Measurements from ENCODE around the gene ARHGDIG.
"Not testable (repeated sequence)": the region's sequence is repeated elsewhere in the genome, so short reads cannot be mapped to it uniquely, and the experiment has no call there.

Gene ARHGDIG

DNA sequence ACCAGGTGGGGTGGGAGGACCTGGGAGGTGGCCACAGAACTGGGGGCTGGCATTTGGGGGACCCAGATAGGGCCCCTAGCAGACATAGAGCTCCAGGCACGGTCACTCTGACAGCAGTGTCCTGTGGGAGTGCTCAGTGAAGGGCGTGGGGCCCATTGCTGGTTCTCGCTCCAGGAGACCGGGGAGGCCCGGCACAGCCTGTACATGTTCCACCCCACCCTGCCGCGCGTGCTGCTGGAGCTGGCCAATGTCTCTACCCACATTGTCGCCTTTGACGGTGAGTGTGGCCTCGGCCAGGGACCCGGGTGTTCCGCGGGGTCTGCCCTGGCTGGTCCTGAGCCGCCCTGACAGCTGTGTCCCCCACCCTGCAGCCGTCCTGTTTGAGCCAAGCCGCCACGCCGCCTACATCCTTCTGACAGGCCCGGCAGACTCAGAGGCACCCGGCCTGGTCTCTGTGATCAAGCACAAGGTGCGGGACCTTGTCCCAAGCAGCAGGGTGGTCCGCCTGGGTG is 15.9 kb upstream of the ARHGDIG start:
- no peak for DNase-seq

GRCh38 chr16:265002-265529 is 15.3 kb upstream of the ARHGDIG start:
- DNase-seq, result no peak

DNA sequence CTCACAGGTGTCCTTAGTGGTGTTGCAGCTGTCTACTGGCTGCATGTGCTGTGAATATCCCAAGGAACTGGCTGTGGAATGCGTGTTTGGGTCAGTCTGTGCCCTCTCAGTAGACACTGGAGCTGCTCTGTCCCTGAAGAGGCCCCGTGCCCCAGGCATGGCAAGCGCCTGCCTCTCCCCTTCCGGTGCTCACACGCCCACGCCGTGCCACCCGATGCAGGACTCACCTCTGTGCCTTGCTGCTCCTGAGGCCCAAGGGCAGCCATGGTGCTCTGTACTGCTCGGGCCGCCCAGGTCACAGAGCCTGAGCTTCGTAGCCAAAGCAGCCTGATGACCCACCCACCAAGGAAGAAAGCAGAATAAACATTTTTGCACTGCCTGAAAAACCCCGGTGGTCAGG is 14.7 kb upstream of the ARHGDIG start:
- DNase-seq, result no peak

- DNase-seq, result no peak
These were observed 13.9 kb upstream of the ARHGDIG start for GRCh38 chr16:266258-267164.

- DNase-seq, result not testable (repeated sequence)
These were observed 12.8 kb upstream of the ARHGDIG start for GRCh38 chr16:267562-267961.

GRCh38 chr16:268141-269053 is 12.0 kb upstream of the ARHGDIG start:
- no peak for DNase-seq

- no peak for DNase-seq
These were observed 11.2 kb upstream of the ARHGDIG start for GRCh38 chr16:269061-269796.

DNA sequence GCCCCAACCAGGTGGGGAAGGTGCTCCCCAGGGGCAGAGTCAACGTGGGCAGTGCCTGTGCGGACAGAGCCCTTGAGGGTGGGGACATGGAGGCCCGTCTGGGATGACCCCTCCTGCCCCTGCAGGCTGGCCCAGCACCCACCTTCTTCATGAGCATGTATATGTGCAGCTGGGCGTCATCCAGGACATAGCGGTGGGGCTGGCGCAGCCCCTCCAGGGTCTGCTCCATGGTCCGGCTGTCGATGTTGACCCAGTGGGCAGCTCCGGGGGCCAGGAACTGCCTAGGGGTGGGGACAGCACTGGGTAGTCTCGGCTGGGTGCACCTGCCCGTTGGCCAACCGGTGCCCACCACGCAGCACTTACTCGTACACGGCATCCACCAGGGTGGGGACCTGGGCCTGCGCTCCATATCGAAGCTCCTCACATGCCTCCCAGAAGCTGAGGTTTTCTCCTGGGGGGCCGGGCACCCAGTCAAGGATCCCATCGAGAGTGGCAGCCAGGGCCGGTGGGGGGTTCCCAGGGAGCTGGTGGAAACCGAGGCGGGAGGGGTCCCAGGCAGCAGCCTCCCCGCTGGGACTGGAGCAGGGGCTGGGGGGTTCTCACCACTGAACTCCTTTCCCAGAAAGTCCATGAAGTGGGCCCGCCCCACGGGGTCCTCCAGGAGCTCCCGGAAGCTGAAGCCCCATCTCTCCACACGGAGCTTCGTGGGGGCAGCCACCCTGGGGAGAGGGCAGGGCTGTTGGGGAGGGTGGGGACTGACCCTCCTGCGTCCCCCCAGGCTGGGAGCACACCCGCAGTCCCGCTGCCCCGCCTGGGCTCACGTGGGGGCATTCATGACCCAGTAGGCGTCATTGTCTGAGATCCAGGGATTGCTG is 9.8 kb upstream of the ARHGDIG start:
- DNase-seq, result no peak

DNA sequence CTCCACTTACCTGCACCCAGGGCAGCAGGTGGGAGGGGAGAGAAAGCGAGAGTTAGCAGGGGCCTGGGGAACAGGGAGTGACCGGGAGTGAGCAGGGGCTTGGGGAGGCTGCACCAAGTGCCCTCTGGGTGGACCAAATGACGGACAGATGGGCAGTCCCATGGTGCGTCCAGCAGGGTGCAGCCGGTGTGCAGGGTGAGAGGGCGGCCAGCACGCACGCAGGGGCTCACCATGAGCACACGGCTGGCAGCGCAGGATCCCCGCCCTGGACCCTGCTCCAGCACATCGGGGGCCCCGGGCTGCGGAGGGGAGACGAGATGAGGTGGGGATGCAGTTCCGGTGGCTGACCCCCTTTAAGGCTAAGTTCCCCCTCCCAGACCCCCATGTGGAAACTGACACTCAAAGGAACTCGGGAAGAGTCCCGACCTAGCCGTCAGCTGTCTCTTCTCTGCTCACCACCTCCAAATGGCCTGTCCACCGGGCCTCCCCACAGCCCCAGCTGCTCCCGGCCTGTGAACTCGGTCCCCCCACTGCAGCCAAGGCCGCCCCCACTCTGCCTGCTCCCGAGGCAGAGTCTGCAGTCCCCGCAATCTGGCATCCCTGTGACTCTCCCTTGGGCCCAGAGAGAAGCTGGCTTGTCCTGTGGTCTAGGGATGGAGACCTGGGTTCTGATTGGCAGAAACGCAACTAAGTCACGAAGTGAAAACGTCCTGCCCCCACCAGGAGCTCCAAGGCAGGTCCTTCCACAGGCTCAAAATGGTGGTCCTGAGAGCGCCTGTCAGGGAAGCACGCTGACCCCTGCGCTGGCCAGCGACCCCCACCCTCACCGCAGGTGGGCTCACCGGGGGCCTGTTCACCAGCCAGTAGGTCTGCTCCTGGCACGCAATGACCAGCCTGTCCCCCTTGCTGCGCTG is 7.5 kb upstream of the ARHGDIG start:
- DNase-seq, result no peak

DNA sequence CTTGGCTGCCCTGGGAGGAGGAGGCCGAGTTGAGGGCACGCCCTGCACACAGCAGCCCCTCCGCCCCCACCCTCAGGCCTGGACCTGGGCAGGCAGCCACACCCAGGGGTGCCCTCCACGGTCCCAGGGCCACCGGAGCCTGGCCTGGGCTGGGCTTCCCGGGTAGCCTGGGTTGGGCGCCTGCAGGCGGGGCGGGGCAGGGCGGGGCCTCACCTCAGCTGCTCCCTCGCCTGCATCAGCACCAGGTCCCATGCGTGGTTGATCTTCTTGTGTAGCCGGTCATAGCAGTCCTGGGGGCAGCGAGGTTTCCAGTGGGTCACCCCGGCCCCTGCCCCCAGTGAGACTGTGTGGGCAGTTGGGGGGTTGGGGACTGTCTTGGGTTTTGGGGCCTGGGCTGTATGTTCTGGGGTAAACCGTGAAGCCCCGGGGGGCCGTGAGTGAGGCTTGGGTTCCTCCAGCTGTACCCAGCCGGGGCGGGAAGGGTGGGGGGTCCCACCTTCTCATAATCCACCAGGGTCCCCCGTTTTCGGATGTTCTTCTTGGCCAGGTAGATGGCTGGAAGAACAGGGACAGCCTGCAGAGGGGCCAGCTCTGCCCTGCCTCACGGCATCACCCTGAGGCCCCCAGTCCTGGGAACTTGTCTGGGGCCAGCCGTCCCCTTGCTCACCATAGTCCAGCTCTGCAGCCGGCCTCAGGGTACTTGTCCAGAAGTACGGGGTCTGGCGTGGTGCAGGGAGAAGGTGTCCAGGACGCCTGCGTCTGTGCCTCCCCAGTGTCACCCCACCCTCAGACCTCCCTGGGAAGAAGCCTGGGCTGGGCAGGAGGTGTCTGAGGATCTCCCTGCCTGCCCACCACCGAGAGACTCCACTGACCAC is 6.6 kb upstream of the ARHGDIG start:
- DNase-seq, result no peak

DNA sequence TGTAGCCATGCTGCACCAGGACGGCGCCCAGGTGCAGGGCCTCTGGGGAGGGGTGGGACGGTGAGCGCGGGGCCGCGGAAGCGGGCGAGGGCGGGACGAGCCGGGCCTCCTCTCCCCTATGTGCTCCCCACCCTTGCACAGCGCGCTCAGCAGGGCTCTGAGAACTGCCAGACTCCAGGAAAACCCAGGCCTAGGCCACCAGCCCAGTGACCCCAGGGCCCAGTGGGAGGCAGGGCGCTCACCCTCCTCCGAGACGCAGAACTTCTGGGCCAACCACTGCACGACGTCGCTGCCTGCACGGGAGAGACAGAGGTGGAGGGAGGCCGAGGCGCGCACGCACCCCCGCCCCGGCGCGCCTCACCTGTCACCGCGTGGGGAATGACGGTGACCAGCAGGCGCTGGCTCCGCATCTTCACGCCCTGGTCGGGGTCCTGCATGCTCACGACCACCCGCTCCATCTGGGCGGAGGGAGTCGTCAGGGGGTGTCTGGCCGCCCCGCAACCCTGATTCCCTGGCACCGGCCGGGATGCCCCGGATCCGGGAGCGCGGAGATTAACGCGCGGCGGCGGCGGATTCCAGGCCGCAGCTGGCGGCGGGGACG is 5.2 kb upstream of the ARHGDIG start:
- DNase-seq, result no peak

DNA sequence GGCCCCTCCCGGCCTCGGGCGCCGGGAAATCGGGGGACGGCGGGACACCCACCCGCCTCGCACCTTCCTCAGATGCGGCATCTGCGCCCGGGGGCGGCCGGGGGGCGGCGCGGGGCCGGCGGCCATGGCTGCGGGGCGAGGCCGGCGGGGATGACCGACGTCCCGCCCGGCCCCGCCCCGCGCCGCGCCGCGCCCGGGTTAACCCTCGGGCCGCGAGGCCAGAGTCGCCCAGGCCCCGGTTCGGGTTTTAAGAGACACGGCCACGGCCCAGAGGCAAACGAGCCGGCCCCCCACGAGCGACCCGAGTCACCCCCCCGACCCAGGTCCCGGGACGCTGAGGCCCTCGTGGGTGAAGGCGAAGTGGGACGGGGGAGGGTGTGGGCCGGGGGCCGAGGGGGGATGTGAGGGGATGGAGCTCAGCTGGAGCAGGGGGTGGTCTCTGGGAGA is 4.6 kb upstream of the ARHGDIG start, which contains the start of gene RGS11:
RGS11 (minus strand) TSS at position 159 of the 447 bp plus-strand sequence; CDS start at position 126, 33 bp downstream.
- DNase-seq, result no peak

DNA sequence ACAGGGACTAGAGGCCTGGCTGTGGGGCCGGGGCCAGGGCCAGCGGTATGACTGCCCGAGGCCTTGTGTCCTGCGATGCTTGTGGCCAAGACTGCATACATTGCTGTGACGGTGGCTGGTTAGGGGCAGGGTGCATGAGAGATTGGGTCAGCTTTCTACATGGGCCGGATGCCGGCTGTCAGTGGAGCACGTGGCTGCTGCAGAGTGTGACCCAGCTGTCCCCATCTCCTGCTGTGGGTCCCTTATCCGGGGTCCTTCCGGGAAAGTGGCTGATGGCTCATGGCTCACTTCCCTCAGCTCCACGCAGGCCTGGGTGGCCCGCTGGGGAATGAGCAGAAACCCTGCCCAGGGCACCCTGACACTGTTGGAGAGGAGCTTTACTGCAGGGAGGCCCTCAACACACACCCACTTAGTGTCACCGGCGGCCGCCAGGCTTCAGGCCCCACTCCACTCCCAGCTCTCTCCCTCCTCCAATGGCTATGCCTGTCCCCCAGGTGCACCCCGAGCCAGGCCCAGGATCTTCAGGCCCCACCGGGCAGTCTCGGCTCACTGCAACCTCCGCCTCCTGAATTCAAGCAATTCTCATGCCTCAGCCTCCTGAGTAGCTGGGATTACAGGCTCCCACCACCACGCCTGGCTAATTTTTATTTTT is 3.8 kb upstream of the ARHGDIG start:
- DNase-seq, result no peak

- peak; percentile 48 for DNase-seq
These were observed 1.5 kb upstream of the ARHGDIG start for GRCh38 chr16:278863-279366.

DNA sequence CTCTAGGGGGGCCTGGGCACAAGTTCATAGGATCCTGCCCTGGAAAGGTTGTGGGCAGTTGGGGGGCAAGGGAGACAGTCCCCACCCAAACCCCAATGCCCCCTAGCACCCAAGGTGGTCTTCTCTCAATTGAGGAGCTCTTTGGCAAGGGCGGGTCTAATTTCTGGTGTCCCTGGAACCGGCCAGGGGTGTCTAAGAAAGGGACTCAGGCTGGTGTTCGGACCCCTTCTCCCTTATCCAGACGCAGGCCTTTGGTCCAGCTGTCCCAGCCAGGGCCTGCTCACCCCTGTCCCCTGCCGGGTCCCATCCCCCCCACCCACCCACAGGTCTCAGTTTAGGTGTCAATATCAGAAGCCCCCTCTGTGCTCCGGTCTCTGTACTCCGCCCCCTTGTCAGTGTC is 860 bp upstream of the ARHGDIG start:
- no peak for DNase-seq

DNA sequence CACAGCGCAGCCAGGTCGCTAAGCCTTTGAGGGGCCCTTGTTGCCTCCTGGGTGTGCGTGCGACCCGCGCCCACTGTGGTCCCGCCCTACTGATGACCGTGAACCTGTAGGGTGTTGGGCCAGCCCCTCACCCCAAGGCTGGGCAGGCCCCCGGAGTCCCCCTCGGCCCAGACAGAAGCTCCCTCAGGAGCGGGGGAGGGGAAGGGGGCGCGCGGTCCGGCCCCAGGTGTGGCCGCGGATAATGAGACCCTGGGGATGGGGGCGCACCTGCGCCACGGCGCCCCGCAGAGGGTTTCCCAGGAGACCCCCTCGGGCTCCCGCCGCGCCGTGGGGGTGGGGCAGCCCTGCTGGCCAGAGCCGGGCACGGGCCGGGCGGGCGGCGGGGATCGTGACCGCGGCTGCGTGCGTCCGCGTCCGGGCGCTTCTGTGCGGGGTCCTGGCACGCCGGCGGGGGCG is 358 bp upstream of the ARHGDIG start:
- no peak for DNase-seq

DNA sequence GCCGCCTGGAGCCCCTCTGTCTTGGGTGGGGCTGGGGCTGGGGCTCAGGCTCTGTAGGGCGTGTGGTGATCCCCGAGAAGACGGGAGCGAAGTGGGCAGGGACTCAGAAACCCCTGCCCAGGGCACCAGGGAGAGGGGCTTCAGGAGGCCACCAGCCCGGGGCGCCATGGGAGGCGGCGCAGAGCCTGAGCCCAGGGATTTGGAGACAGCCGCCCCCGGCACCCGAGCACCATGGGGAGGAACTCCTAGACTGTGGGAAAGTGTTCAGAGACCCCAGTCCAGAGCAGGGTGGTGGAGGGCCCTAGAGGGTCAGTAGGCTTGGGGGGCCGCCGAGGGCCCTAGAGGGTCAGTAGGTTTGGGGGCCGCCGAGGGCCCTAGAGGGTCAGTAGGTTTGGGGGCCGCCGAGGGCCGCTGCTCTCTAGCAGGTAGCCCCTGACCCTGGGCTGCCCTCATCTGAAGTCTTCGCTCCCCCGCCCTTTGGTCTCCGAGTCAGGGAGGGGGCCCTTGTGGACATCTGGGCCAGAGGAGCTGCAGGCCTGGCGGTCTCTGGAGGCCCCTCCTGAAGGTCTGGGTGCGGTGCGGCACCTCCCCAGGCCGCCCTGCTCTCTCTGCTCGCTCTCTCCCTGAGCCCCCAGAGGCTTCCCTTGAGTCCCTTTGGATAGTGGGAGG is 734 bp downstream of the ARHGDIG start:
- DNase-seq, result no peak
